MG63 (cell line): ENCODE measurements around the gene PYGB. TPM values are rescaled to one million over a fixed set of nuclear protein-coding genes. Genes with fewer than 3 reads are reported as not detected.

ENCODE experiments used
- DNase-seq: peaks from one replicate; pipeline ENCODE4 v3.0.0-alpha.2; 2020
- H3K27me3 ChIP-seq: fragments of 250-450 bp; sonication (Bioruptor Pico); 2 replicates; pipeline ENCODE4 v1.5.1; 2020; ENCODE audit warnings: mild to moderate bottlenecking, moderate library complexity
- H3K36me3 ChIP-seq: fragments of 250-450 bp; sonication (Bioruptor Pico); 2 replicates; pipeline ENCODE4 v1.5.1; 2020; ENCODE audit warnings: mild to moderate bottlenecking, moderate library complexity
- H3K4me3 ChIP-seq: fragments of 250-450 bp; sonication (Bioruptor Pico); 2 replicates; pipeline ENCODE4 v1.5.1; 2020; ENCODE audit warnings: mild to moderate bottlenecking, moderate library complexity
- H3K9me3 ChIP-seq: fragments of 250-450 bp; sonication (Bioruptor Pico); 2 replicates; pipeline ENCODE4 v1.5.1; 2020; ENCODE audit warnings: mild to moderate bottlenecking, moderate library complexity
- total RNA-seq: library from RNA; depleted of rRNA; stranded (reverse); fragments of >200 nt; shearing (Covaris generic); gene quantifications from 2 replicates; pipeline ENCODE4 v1.2.3, GENCODE V29; 2014; ENCODE audit warnings: low replicate concordance

PYGB gene
- total RNA-seq, 1 experiment from 2014 or later = 67.8 TPM

- Histone ChIP-seq H3K27me3 (no peaks in the 10 kb centered on the region), H3K36me3 (peaks cover 2% of the 10 kb centered on the region; the same call in 1 of the 2 replicates), H3K4me3 (no peak overlapping the region), H3K9me3 (no peaks in the 10 kb centered on the region)
- DNase-seq = no peak
Observed at GRCh38 chr20:25290646-25291431, 43.0 kb downstream of the PYGB start.

GRCh38 chr20:25291432-25292133 lies 43.7 kb downstream of the PYGB start:
- Histone ChIP-seq H3K4me3 (no peak overlapping the region), H3K9me3 (no peaks in the 10 kb centered on the region), H3K36me3 (peaks cover 2% of the 10 kb centered on the region; the same call in 1 of the 2 replicates), H3K27me3 (no peaks in the 10 kb centered on the region)
- no peak for DNase-seq

- no peaks in the 10 kb centered on the region for H3K27me3 ChIP-seq
- H3K9me3 ChIP-seq = no peaks in the 10 kb centered on the region
- no peak overlapping the region for H3K4me3 ChIP-seq
- no peak for DNase-seq
- peaks cover 3% of the 10 kb centered on the region; the same call in 1 of the 2 replicates for H3K36me3 ChIP-seq
Observed at GRCh38 chr20:25292176-25292891, 44.4 kb downstream of the PYGB start.

GRCh38 chr20:25293507-25293906 lies 45.6 kb downstream of the PYGB start:
- DNase-seq = no peak
- no peaks in the 10 kb centered on the region for H3K9me3 ChIP-seq
- peaks cover 6% of the 10 kb centered on the region; the same call in 1 of the 2 replicates for H3K36me3 ChIP-seq
- H3K4me3 ChIP-seq = no peak overlapping the region
- no peaks in the 10 kb centered on the region for H3K27me3 ChIP-seq

GRCh38 chr20:25293910-25294458 lies 46.1 kb downstream of the PYGB start:
- H3K36me3 ChIP-seq = peaks cover 6% of the 10 kb centered on the region; the same call in 1 of the 2 replicates

GRCh38 chr20:25294459-25295385 lies 46.8 kb downstream of the PYGB start:
- H3K27me3 ChIP-seq = no peaks in the 10 kb centered on the region
- peak; percentile 29 for DNase-seq
- no peak overlapping the region for H3K4me3 ChIP-seq
- peaks cover 6% of the 10 kb centered on the region; the same call in 1 of the 2 replicates for H3K36me3 ChIP-seq
- H3K9me3 ChIP-seq = no peaks in the 10 kb centered on the region

More at GRCh38 chr20:25293910-25294458, 46.1 kb downstream of the PYGB start:
- H3K4me3 ChIP-seq = no peak overlapping the region
- H3K27me3 ChIP-seq = no peaks in the 10 kb centered on the region
- H3K9me3 ChIP-seq = no peaks in the 10 kb centered on the region
- DNase-seq = no peak

- Histone ChIP-seq H3K4me3 (no peak overlapping the region), H3K9me3 (no peaks in the 10 kb centered on the region), H3K36me3 (peaks cover 6% of the 10 kb centered on the region; the same call in 1 of the 2 replicates), H3K27me3 (no peaks in the 10 kb centered on the region)
- DNase-seq = no peak
Observed at GRCh38 chr20:25295386-25296093, 47.7 kb downstream of the PYGB start.

- DNase-seq = peak; percentile 57
- no peaks in the 10 kb centered on the region for H3K27me3 ChIP-seq
- H3K9me3 ChIP-seq = no peaks in the 10 kb centered on the region
- no peak overlapping the region for H3K4me3 ChIP-seq
- peaks cover 6% of the 10 kb centered on the region; the same call in 1 of the 2 replicates for H3K36me3 ChIP-seq
Observed at GRCh38 chr20:25296094-25297093, 48.5 kb downstream of the PYGB start.

GRCh38 chr20:25297141-25297905 lies 49.4 kb downstream of the PYGB start:
- H3K9me3 ChIP-seq = no peaks in the 10 kb centered on the region
- DNase-seq = no peak
- no peak overlapping the region for H3K4me3 ChIP-seq
- no peaks in the 10 kb centered on the region for H3K27me3 ChIP-seq
- peaks cover 6% of the 10 kb centered on the region; the same call in 1 of the 2 replicates for H3K36me3 ChIP-seq

GRCh38 chr20:25299806-25300205 lies 51.9 kb downstream of the PYGB start:
- peak; percentile 14 for DNase-seq
- peaks cover 4% of the 10 kb centered on the region; the same call in 1 of the 2 replicates for H3K36me3 ChIP-seq
- H3K27me3 ChIP-seq = no peaks in the 10 kb centered on the region
- no peak overlapping the region for H3K4me3 ChIP-seq
- H3K9me3 ChIP-seq = no peaks in the 10 kb centered on the region

GRCh38 chr20:25300496-25301170 lies 52.7 kb downstream of the PYGB start:
- Histone ChIP-seq H3K9me3 (no peaks in the 10 kb centered on the region), H3K27me3 (no peaks in the 10 kb centered on the region), H3K36me3 (peaks cover 4% of the 10 kb centered on the region; the same call in 1 of the 2 replicates), H3K4me3 (no peak overlapping the region)
- DNase-seq = no peak

- DNase-seq = no peak
- Histone ChIP-seq H3K9me3 (no peaks in the 10 kb centered on the region), H3K27me3 (no peaks in the 10 kb centered on the region), H3K36me3 (peaks cover 4% of the 10 kb centered on the region; the same call in 1 of the 2 replicates), H3K4me3 (no peak overlapping the region)
Observed at GRCh38 chr20:25301357-25301920, 53.6 kb downstream of the PYGB start.

- Histone ChIP-seq H3K9me3 (no peaks in the 10 kb centered on the region), H3K36me3 (peaks cover under 1% of the 10 kb centered on the region; the same call in 1 of the 2 replicates), H3K4me3 (no peak overlapping the region), H3K27me3 (no peaks in the 10 kb centered on the region)
- no peak for DNase-seq
Observed at GRCh38 chr20:25302596-25302995, 54.7 kb downstream of the PYGB start.
